Ovary (tissue), 3 donors: ENCODE measurements around the gene MYL12A.

Experiments
- EP300 ChIP-seq: sonication (generic); formaldehyde crosslinking; IDR thresholded peaks from one replicate; pipeline ENCODE4 v1.6.1; 2017; ENCODE audit warnings: antibody characterized with exemption
- POLR2A ChIP-seq: fragments of 450-650 bp; IDR thresholded peaks from one replicate; pipeline ENCODE4 v1.6.1; 2017; ENCODE audit warnings: antibody characterized with exemption, mild to moderate bottlenecking, moderate library complexity
- TF ChIP-seq, protein P1 (sequence below), 3 donors: fragments of 450-650 bp in 2 of 3; fragments of 200-600 bp in 1 of 3; IDR thresholded peaks; one replicate each; pipeline versions ENCODE4 v1.5.1 to v1.8.0; 2016 to 2022; ENCODE audit warnings: antibody characterized with exemption in 3 of 3, mild to moderate bottlenecking in 1 of 3
- donor health status: DM: no; HTN: no; CAD: no.

DNA sequence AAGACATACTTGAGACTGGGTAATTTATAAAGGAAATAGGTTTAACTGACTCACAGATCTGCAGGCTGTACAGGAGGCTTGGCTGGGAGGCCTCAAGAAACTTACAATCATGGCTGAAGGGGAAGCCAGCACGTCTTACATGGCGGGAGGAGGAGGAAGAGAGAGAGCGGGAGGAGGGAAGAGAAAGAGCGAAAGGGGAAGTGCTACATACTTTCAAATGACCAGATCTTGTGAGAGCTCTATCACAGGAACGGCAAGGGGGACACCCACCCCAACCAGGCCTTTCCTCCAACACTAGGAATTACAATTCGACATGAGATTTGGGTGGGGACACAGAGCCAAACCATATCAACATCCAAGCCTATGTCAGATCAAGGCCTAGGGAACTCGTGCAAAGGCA lies 38.6 kb downstream of the MYL12A start:
- TF ChIP-seq, protein P1, sequence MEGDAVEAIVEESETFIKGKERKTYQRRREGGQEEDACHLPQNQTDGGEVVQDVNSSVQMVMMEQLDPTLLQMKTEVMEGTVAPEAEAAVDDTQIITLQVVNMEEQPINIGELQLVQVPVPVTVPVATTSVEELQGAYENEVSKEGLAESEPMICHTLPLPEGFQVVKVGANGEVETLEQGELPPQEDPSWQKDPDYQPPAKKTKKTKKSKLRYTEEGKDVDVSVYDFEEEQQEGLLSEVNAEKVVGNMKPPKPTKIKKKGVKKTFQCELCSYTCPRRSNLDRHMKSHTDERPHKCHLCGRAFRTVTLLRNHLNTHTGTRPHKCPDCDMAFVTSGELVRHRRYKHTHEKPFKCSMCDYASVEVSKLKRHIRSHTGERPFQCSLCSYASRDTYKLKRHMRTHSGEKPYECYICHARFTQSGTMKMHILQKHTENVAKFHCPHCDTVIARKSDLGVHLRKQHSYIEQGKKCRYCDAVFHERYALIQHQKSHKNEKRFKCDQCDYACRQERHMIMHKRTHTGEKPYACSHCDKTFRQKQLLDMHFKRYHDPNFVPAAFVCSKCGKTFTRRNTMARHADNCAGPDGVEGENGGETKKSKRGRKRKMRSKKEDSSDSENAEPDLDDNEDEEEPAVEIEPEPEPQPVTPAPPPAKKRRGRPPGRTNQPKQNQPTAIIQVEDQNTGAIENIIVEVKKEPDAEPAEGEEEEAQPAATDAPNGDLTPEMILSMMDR (IDR thresholded peaks at IDR 0.05): no peak
- TF ChIP-seq EP300 (no peak), POLR2A (no peak)
